ENCODE measurements around the gene GCNT1.

Gene GCNT1

GRCh38 chr9:76500061-76500460 is 41.1 kb downstream of the GCNT1 start:
- DNase-seq (ENCODE audit: low read depth) = no peak
- TF ChIP-seq MAX (IDR thresholded peaks at IDR 0.05; ENCODE audit: low read depth, low read length) (no peak), MYC (IDR thresholded peaks at IDR 0.05; ENCODE audit: low read depth, low read length) (no peak), POLR2A (IDR thresholded peaks at IDR 0.05; ENCODE audit: extremely low read depth, insufficient read length) (no peak)
- TF ChIP-seq, protein P1, sequence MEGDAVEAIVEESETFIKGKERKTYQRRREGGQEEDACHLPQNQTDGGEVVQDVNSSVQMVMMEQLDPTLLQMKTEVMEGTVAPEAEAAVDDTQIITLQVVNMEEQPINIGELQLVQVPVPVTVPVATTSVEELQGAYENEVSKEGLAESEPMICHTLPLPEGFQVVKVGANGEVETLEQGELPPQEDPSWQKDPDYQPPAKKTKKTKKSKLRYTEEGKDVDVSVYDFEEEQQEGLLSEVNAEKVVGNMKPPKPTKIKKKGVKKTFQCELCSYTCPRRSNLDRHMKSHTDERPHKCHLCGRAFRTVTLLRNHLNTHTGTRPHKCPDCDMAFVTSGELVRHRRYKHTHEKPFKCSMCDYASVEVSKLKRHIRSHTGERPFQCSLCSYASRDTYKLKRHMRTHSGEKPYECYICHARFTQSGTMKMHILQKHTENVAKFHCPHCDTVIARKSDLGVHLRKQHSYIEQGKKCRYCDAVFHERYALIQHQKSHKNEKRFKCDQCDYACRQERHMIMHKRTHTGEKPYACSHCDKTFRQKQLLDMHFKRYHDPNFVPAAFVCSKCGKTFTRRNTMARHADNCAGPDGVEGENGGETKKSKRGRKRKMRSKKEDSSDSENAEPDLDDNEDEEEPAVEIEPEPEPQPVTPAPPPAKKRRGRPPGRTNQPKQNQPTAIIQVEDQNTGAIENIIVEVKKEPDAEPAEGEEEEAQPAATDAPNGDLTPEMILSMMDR (IDR thresholded peaks at IDR 0.05; ENCODE audit: low read depth, low read length) = no peak
- H3K4me3 ChIP-seq (ENCODE audit: low read depth, low read length) = no peak overlapping the region

DNA sequence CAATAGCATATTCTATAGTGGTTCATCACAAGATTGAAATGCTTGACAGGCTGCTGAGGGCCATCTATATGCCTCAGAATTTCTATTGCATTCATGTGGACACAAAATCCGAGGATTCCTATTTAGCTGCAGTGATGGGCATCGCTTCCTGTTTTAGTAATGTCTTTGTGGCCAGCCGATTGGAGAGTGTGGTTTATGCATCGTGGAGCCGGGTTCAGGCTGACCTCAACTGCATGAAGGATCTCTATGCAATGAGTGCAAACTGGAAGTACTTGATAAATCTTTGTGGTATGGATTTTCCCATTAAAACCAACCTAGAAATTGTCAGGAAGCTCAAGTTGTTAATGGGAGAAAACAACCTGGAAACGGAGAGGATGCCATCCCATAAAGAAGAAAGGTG is 43.8 kb downstream of the GCNT1 start:
- no peak overlapping the region for H3K4me3 ChIP-seq (ENCODE audit: low read depth, low read length)
- DNase-seq (ENCODE audit: low read depth) = no peak
- no peak for TF ChIP-seq MYC (IDR thresholded peaks at IDR 0.05; ENCODE audit: low read depth, low read length)
- TF ChIP-seq MAX (IDR thresholded peaks at IDR 0.05; ENCODE audit: low read depth, low read length) = no peak
- no peak for TF ChIP-seq POLR2A (IDR thresholded peaks at IDR 0.05; ENCODE audit: extremely low read depth, insufficient read length)
- TF ChIP-seq, protein P1 (IDR thresholded peaks at IDR 0.05; ENCODE audit: low read depth, low read length) = no peak

DNA sequence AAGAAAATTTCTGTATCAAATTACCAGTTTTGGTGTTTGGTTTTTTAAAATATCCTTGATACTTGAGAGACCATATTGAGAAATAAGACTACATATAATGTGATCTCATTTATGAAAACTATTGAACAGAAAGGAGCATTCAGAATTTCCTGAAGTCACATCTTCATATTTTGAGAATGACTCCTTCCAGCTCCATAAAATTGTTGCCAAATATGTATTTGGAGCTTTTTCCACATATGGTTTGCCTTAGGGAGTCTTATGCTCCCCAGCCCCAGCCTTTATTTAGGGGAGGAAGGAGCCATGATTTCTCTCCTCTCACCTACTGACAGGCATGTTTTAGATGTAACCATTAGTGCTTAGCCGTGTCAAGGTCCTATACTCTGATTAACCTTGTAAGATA is 51.1 kb downstream of the GCNT1 start:
- TF ChIP-seq MAX (IDR thresholded peaks at IDR 0.05; ENCODE audit: low read depth, low read length) (no peak), POLR2A (IDR thresholded peaks at IDR 0.05; ENCODE audit: extremely low read depth, insufficient read length) (no peak), MYC (IDR thresholded peaks at IDR 0.05; ENCODE audit: low read depth, low read length) (no peak)
- TF ChIP-seq, protein P1 (IDR thresholded peaks at IDR 0.05; ENCODE audit: low read depth, low read length) = no peak
- no peak overlapping the region for H3K4me3 ChIP-seq (ENCODE audit: low read depth, low read length)
- no peak for DNase-seq (ENCODE audit: low read depth)

DNA sequence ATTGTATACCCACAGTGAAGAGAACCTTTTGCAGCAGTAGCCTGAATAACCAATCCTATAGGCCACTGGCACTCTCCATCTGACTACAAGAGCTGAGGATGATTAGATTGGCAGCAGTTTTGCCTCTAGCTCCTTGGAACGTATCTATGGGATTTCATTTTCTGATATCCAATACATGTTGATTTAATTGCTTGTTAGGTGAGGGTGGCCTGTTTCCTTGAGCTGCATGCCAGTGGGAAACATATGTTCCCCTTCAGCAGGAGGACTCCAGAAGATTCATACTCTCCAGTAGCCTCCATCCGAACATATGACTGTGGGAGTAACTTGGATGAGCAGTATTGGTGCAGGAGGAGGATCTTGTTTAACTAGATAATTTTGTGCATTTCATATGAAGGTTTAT is 51.5 kb downstream of the GCNT1 start:
- H3K4me3 ChIP-seq (ENCODE audit: low read depth, low read length) = no peak overlapping the region
- TF ChIP-seq POLR2A (IDR thresholded peaks at IDR 0.05; ENCODE audit: extremely low read depth, insufficient read length) = no peak
- TF ChIP-seq MYC (IDR thresholded peaks at IDR 0.05; ENCODE audit: low read depth, low read length) = no peak
- TF ChIP-seq, protein P1 (IDR thresholded peaks at IDR 0.05; ENCODE audit: low read depth, low read length) = no peak
- TF ChIP-seq MAX (IDR thresholded peaks at IDR 0.05; ENCODE audit: low read depth, low read length) = no peak
- DNase-seq (ENCODE audit: low read depth) = no peak

DNA sequence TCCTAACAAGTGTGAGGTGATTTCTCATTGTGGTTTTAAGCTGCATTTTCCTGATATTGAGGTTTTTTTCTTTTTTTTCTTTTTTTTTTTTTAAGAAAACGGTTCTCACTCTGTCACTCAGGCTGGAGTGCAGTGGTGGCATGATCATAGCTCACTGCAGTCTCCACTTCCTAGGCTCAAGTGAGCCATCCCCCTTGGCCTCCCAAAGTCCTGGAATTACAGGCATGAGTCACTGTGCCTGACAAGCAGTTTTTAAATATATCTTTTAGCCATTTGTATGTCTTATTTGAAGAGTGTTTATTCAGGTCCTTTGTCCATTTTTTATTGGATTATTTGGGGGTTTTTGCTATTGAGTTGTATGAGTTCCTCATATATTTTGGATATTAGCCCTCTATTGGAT is 53.8 kb downstream of the GCNT1 start:
- DNase-seq (ENCODE audit: low read depth) = no peak
- no peak for TF ChIP-seq MYC (IDR thresholded peaks at IDR 0.05; ENCODE audit: low read depth, low read length)
- TF ChIP-seq, protein P1 (IDR thresholded peaks at IDR 0.05; ENCODE audit: low read depth, low read length) = no peak
- TF ChIP-seq POLR2A (IDR thresholded peaks at IDR 0.05; ENCODE audit: extremely low read depth, insufficient read length) = no peak
- no peak for TF ChIP-seq MAX (IDR thresholded peaks at IDR 0.05; ENCODE audit: low read depth, low read length)
- H3K4me3 ChIP-seq (ENCODE audit: low read depth, low read length) = no peak overlapping the region

DNA sequence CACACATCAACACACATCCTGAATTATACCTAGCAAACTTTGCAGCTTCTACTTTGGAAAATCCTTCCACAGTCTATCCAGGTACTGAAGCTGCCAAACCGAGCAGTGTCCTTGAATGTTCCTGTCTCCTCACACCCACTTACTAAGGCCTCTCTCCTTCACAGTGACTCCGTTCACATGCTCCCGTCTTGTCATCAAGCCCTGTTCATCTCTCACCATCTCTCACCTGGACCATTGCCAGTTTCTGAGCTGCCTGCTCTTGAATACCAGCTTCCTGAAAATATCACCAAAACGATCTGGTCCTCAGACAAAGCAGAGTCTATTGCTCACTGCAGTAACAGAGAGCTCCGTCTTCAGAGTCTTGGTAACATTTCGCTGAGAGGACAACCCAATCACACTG is 57.4 kb downstream of the GCNT1 start:
- DNase-seq (ENCODE audit: low read depth) = no peak
- TF ChIP-seq MAX (IDR thresholded peaks at IDR 0.05; ENCODE audit: low read depth, low read length) (no peak), POLR2A (IDR thresholded peaks at IDR 0.05; ENCODE audit: extremely low read depth, insufficient read length) (no peak), MYC (IDR thresholded peaks at IDR 0.05; ENCODE audit: low read depth, low read length) (no peak)
- TF ChIP-seq, protein P1 (IDR thresholded peaks at IDR 0.05; ENCODE audit: low read depth, low read length) = no peak
- no peak overlapping the region for H3K4me3 ChIP-seq (ENCODE audit: low read depth, low read length)

All from NB4 (cell line).